Measurements from ENCODE around the gene TMEM223.
"Not testable (repeated sequence)": the region's sequence is repeated elsewhere in the genome, so short reads cannot be mapped to it uniquely, and the experiment has no call there.

Gene TMEM223, protein sequence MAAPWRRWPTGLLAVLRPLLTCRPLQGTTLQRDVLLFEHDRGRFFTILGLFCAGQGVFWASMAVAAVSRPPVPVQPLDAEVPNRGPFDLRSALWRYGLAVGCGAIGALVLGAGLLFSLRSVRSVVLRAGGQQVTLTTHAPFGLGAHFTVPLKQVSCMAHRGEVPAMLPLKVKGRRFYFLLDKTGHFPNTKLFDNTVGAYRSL

DNA sequence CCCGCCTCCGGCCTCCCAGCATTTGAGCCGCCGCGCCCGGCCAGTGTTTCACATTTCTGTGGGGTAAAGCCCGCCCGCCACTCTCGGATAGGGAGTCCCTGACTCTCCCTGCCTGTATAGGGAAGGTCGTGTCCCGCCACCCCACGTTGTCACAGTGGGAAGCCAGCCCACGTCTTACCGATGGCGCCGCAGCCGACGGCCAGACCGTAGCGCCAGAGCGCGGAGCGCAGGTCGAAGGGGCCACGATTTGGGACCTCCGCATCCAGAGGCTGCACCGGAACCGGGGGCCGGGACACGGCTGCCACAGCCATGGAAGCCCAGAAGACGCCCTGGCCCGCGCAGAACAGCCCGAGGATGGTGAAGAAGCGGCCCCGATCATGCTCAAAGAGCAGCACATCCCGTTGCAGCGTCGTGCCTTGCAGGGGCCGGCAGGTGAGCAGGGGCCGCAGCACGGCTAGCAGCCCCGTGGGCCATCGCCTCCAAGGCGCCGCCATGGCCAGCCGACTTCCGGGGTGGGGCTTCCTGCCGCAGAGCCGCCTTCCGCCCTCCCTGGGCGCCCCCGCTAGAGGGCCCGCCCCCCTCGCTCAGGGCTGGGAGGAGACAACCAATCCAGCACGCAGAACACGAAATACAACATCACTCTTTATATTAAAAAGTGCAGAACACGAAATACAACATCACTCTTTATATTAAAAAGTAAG is at the start of gene TMEM223:
TMEM223 (minus strand) TSS at position 506 of the 701 bp plus-strand sequence; CDS start at position 494, 12 bp downstream.
- peak; percentile 94 for DNase-seq
- Mint-ChIP-seq H3K36me3 (ENCODE audit: low read depth) (peaks cover 93% of the 10 kb centered on the region), H3K4me1 (ENCODE audit: low read depth) (peaks cover 44% of the 10 kb centered on the region), H3K4me3 (peak within 1 kb of the TSS; percentile 91), H3K27ac (peak within 1 kb of the TSS; percentile 96), H3K9me3 (no peaks in the 10 kb centered on the region), H3K27me3 (no peaks in the 10 kb centered on the region)

- H3K27ac Mint-ChIP-seq = not testable (repeated sequence)
- peaks cover 32% of the 10 kb centered on the region for H3K4me1 Mint-ChIP-seq (ENCODE audit: low read depth)
- DNase-seq = peak; percentile 88
Observed at GRCh38 chr11:62840721-62841360, 49.0 kb upstream of the TMEM223 start.

DNA sequence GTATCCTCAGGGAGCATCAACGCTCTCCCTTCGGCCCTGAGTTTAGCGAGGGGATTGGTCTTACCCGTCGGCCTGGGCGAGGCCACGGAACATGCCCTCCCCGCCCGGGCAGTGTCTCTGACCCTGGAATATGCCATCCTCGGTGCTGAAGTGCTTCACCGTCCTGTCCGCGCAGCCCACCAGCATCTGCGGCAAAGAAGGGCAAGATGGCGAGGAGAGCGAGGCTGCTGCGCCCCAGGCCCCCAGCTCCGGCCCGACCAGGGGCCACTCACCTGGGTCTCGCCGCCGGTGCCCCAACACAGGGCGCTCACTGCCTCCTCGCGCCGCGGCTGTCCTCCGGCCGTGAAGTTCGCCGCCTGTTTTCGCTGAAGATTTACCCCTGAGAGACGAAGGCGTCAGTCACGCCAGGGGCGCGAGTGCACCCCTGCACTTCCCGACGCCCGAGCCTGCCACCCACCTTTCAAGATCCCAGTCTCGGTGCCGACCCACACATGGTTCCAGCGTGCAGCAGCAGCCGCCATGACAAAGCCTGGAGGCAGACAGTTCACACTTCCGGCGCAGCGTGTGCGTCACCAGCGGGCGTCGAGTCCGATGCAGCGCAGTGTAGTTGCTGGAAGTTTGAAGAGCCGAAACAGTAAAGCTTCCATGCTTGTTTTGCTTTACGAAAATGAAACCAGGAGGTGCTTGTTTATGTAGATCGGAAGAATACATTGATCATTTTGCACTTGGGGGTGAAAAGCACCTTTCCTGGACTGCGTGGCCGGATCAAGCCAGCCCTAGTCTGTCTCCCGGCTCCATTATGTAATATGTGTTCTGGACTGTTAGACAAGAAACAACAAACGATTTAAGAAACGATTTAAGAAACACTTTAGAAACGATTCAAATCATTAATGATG is 47.5 kb upstream of the TMEM223 start, which contains the start of gene WDR74:
WDR74 (minus strand) TSS at position 541 of the 896 bp plus-strand sequence; CDS start at position 521, 20 bp downstream.
- H3K4me1 Mint-ChIP-seq (ENCODE audit: low read depth) = peaks cover 45% of the 10 kb centered on the region
- no peak within 1 kb of the TSS for H3K27ac Mint-ChIP-seq
- no peaks in the 10 kb centered on the region for H3K9me3 Mint-ChIP-seq
- no peaks in the 10 kb centered on the region for H3K27me3 Mint-ChIP-seq
- no peak within 1 kb of the TSS for H3K4me3 Mint-ChIP-seq
- peak; percentile 92 for DNase-seq
- peaks cover 50% of the 10 kb centered on the region for H3K36me3 Mint-ChIP-seq (ENCODE audit: low read depth)

More at GRCh38 chr11:62840721-62841360, 49.0 kb upstream of the TMEM223 start:
- H3K27me3 Mint-ChIP-seq, H3K4me3 Mint-ChIP-seq, H3K9me3 Mint-ChIP-seq: not testable (repeated sequence)
- H3K36me3 Mint-ChIP-seq (ENCODE audit: low read depth) = peaks cover 35% of the 10 kb centered on the region

DNA sequence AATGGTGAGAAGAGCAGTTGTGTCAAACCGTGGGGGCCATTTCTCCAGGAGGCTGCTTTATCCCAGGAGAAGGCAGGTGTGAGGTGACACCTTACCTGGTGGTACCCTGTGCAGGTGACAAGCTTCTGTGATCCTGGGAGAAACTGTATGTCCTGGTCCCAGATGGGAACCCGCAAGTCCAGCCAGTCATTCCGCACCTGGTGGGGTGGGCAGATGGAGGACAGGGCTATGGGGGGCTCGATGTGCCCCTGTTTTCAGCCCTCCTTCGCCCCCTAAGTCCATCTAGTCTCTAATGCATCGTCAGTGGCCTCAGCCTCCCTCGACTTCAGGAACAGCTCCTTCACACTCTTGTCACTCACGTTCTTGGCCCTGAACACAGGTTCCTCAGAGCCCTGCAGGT is 43.5 kb upstream of the TMEM223 start:
- H3K27ac Mint-ChIP-seq = peak overlapping the region; percentile 86

GRCh38 chr11:62832336-62833234 is 40.8 kb upstream of the TMEM223 start, which contains the start of gene TEX54:
TEX54 (minus strand) TSS chr11:62832841.
- peak within 1 kb of the TSS; percentile 93 for H3K4me3 Mint-ChIP-seq
- DNase-seq = no peak
- no peaks in the 10 kb centered on the region for H3K27me3 Mint-ChIP-seq
- H3K9me3 Mint-ChIP-seq = no peaks in the 10 kb centered on the region
- H3K4me1 Mint-ChIP-seq (ENCODE audit: low read depth) = peaks cover 65% of the 10 kb centered on the region
- peaks cover 77% of the 10 kb centered on the region for H3K36me3 Mint-ChIP-seq (ENCODE audit: low read depth)
- H3K27ac Mint-ChIP-seq = peak within 1 kb of the TSS; percentile 100

More for the DNA sequence above, 43.5 kb upstream of the TMEM223 start:
- H3K27me3 Mint-ChIP-seq = no peaks in the 10 kb centered on the region
- H3K4me3 Mint-ChIP-seq = no peak overlapping the region
- no peak for DNase-seq
- H3K4me1 Mint-ChIP-seq (ENCODE audit: low read depth) = peaks cover 69% of the 10 kb centered on the region
- H3K9me3 Mint-ChIP-seq = no peaks in the 10 kb centered on the region
- peaks cover 84% of the 10 kb centered on the region for H3K36me3 Mint-ChIP-seq (ENCODE audit: low read depth)

- no peaks in the 10 kb centered on the region for H3K27me3 Mint-ChIP-seq
- peaks cover 78% of the 10 kb centered on the region for H3K36me3 Mint-ChIP-seq (ENCODE audit: low read depth)
- DNase-seq = peak; percentile 100
- H3K27ac Mint-ChIP-seq = peak within 1 kb of the TSS; percentile 100
- peaks cover 59% of the 10 kb centered on the region for H3K4me1 Mint-ChIP-seq (ENCODE audit: low read depth)
- H3K4me3 Mint-ChIP-seq = peak within 1 kb of the TSS; percentile 93
- no peaks in the 10 kb centered on the region for H3K9me3 Mint-ChIP-seq
Observed at GRCh38 chr11:62831520-62832335, 39.9 kb upstream of the TMEM223 start, which contains the start of gene STX5. STX5 (minus strand) TSS chr11:62832051; CDS start chr11:62831243, 808 bp downstream.

DNA sequence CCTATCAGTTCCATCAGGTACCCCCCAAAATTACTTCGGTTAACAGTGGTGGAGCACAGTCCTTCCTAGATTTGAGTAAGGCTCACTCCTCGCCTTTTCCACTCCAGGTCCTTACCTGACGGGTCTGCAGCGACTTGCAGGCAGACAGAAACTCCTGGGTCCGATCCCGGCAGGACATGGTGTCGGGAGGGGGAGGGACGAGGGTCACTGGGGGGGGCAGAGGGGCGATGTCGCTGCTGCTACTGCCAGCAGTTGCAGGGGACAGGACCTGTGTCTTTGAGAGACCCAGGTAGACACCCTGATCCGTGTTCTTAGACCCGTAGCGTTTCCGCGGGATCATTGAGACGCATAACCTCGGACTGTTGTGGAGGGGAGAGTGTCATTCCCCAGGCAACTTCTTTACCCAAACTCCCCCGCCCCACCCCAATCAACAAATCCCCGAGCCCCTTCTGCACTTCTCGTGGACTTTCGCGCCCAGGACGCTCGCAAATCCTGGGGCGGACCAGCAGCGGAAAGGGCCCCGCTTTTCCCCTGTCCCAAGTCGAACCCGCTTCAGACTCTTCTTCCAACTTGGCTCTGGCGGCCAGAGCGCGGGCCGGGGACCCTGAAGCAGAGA is 39.2 kb upstream of the TMEM223 start:
- Mint-ChIP-seq H3K36me3 (ENCODE audit: low read depth) (peaks cover 72% of the 10 kb centered on the region), H3K4me1 (ENCODE audit: low read depth) (peaks cover 53% of the 10 kb centered on the region)

DNA sequence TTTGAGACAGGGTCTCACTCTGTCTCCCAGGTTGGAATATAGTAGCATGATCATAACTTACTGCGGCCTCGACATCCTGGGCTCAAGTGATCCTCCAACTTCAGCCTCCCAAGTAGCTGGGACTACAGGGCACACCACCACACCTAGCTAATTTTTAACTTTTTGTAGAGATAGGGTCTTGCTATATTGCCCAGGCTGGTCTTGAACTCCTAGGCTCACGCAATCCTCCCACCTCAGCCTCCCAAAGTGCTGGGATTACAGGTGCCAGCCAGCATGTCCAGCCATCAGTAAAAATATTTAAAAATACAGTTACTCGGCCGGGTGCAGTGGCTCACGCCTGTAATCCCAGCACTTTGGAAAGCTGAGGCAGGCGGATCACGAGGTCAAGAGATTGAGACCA is 36.3 kb upstream of the TMEM223 start:
- Mint-ChIP-seq H3K27ac (peak overlapping the region; percentile 26), H3K36me3 (ENCODE audit: low read depth) (peaks cover 73% of the 10 kb centered on the region), H3K4me1 (ENCODE audit: low read depth) (peaks cover 38% of the 10 kb centered on the region)
- not testable (repeated sequence) for H3K9me3 Mint-ChIP-seq, DNase-seq, H3K4me3 Mint-ChIP-seq, H3K27me3 Mint-ChIP-seq

More for the DNA sequence above, 39.2 kb upstream of the TMEM223 start:
- no peaks in the 10 kb centered on the region for H3K27me3 Mint-ChIP-seq
- H3K4me3 Mint-ChIP-seq = peak overlapping the region; percentile 93
- peak overlapping the region; percentile 100 for H3K27ac Mint-ChIP-seq
- no peak for DNase-seq
- no peaks in the 10 kb centered on the region for H3K9me3 Mint-ChIP-seq

- no peaks in the 10 kb centered on the region for H3K27me3 Mint-ChIP-seq
Observed at GRCh38 chr11:62823677-62824076, 31.9 kb upstream of the TMEM223 start.

DNA sequence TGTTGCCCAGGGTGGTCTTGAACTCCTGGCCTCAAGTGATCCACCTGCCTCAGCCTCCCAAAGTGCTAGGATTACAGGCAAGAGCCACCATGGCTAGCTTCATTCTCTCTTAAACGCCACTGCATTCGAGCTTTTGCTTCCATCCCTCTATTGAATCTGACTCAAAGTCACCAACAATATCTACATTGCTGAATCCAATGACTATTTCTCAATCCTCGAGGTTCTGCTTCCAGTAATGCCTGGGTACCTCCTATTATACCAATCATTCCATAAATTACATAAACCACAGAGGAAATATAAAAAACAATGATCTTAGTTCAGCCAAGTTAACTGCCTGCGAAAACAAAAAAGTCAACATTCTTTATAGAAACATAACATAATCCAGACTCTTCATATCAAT is 25.3 kb upstream of the TMEM223 start:
- Mint-ChIP-seq H3K27ac (no peak overlapping the region), H3K4me3 (no peak overlapping the region), H3K4me1 (ENCODE audit: low read depth) (peaks cover 1% of the 10 kb centered on the region), H3K9me3 (no peaks in the 10 kb centered on the region), H3K27me3 (no peaks in the 10 kb centered on the region), H3K36me3 (ENCODE audit: low read depth) (peaks cover 53% of the 10 kb centered on the region)
- DNase-seq = no peak

More at GRCh38 chr11:62823677-62824076, 31.9 kb upstream of the TMEM223 start:
- H3K27ac Mint-ChIP-seq = peak overlapping the region; percentile 61
- peaks cover 12% of the 10 kb centered on the region for H3K4me1 Mint-ChIP-seq (ENCODE audit: low read depth)
- no peak for DNase-seq
- H3K36me3 Mint-ChIP-seq (ENCODE audit: low read depth) = peaks cover 75% of the 10 kb centered on the region
- H3K4me3 Mint-ChIP-seq = no peak overlapping the region
- no peaks in the 10 kb centered on the region for H3K9me3 Mint-ChIP-seq

- H3K9me3 Mint-ChIP-seq = no peaks in the 10 kb centered on the region
- peaks cover 51% of the 10 kb centered on the region for H3K36me3 Mint-ChIP-seq (ENCODE audit: low read depth)
- no peak overlapping the region for H3K4me3 Mint-ChIP-seq
- H3K4me1 Mint-ChIP-seq (ENCODE audit: low read depth) = peaks cover 1% of the 10 kb centered on the region
- H3K27me3 Mint-ChIP-seq = no peaks in the 10 kb centered on the region
- no peak for DNase-seq
- H3K27ac Mint-ChIP-seq = no peak overlapping the region
Observed at GRCh38 chr11:62816557-62816956, 24.8 kb upstream of the TMEM223 start.

DNA sequence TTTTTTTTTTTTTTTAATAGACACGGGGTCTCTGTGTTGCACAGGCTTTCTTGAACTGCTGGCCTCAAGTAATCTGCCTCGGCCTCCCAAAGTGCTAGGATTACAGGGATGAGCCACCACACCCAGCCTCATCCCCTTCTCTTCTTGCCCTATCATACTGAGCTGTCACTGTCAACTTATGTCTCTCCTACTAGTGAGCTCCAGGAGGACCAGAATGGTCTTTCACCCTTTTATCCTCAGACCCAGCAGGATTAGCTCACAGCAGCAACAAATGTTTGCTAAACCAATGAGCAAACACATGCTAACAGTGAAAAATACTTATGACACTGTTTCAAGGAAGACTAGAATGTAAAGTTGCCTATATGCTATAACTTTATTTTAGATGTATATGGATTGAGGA is 19.9 kb upstream of the TMEM223 start:
- H3K4me1 Mint-ChIP-seq (ENCODE audit: low read depth) = peaks cover 6% of the 10 kb centered on the region
- H3K36me3 Mint-ChIP-seq (ENCODE audit: low read depth) = peaks cover 21% of the 10 kb centered on the region
- H3K9me3 Mint-ChIP-seq = no peaks in the 10 kb centered on the region
- DNase-seq = no peak
- H3K27ac Mint-ChIP-seq = no peak overlapping the region
- no peak overlapping the region for H3K4me3 Mint-ChIP-seq
- H3K27me3 Mint-ChIP-seq = no peaks in the 10 kb centered on the region

All from activated T-cell treated with anti-CD3 and anti-CD28 coated beads, Interleukin-2, amount 50 U/mL, for 24 hours (primary cell).